Caco-2 (cell line): ENCODE data around the gene SMARCC1. TPM values are rescaled to one million over a fixed set of nuclear protein-coding genes. Genes with fewer than 3 reads are reported as not detected.

Experiments
- BruUV-seq: library from RNA; stranded (reverse); fragments of 400-500 nt; replicated peaks from 2 replicates; lab custom pipeline; 2021; lab: Mats Ljungman, UMichigan
- CTCF ChIA-PET: fragments of 300-600 bp; sonication (Branson Sonifier 250); formaldehyde crosslinking; loops from one replicate; lab custom pipeline; 2022; ENCODE audit warnings: antibody characterized with exemption; lab: Charles Lee
- POLR2A ChIA-PET: fragments of 300-600 bp; sonication (Branson Sonifier 250); formaldehyde crosslinking; loops from one replicate; lab custom pipeline; 2022; ENCODE audit warnings: antibody characterized with exemption; lab: Charles Lee
- DNase-seq, 2 experiments: peaks; one replicate each; pipeline versions ENCODE4 v3.0.0 to v3.0.0-alpha.2; 2020 to 2022
- H3K27me3 ChIP-seq: replicated peaks from 2 replicates; pipeline ENCODE4 v1.6.0; 2011; ENCODE audit warnings: low read length; ENCODE audit not compliant: control insufficient read depth, insufficient read depth
- H3K36me3 ChIP-seq: 2 replicates; pipeline ENCODE4 v1.5.1; 2011; ENCODE audit warnings: low read length; ENCODE audit not compliant: control insufficient read depth, insufficient read depth
- H3K4me1 ChIP-seq: fragments of 250-450 bp; sonication (Bioruptor Pico); 2 replicates; pipeline ENCODE4 v1.5.1; 2020; ENCODE audit warnings: mild to moderate bottlenecking
- H3K4me3 ChIP-seq: 2 replicates; pipeline ENCODE4 v1.5.1; 2011; ENCODE audit warnings: low read depth, mild to moderate bottlenecking, control low read depth, low read length
- H3K9me3 ChIP-seq: fragments of 250-450 bp; sonication (Bioruptor Pico); 2 replicates; pipeline ENCODE4 v1.5.1; 2020; ENCODE audit warnings: mild to moderate bottlenecking, moderate library complexity
- H3K27ac Mint-ChIP-seq: one replicate; pipeline ENCODE4 v1.8.0; 2022; ENCODE audit warnings: mixed read lengths; ENCODE audit not compliant: unreplicated experiment
- H3K27me3 Mint-ChIP-seq: one replicate; pipeline ENCODE4 v1.8.0; 2022; ENCODE audit warnings: mixed read lengths; ENCODE audit not compliant: insufficient read depth, unreplicated experiment
- H3K36me3 Mint-ChIP-seq: one replicate; pipeline ENCODE4 v1.8.0; 2022; ENCODE audit warnings: mild to moderate bottlenecking, mixed read lengths; ENCODE audit not compliant: insufficient read depth, unreplicated experiment
- H3K4me1 Mint-ChIP-seq: one replicate; pipeline ENCODE4 v1.8.0; 2022; ENCODE audit warnings: low read depth, mixed read lengths; ENCODE audit not compliant: unreplicated experiment
- H3K4me3 Mint-ChIP-seq: one replicate; pipeline ENCODE4 v1.8.0; 2022; ENCODE audit warnings: mild to moderate bottlenecking, moderate library complexity, mixed read lengths; ENCODE audit not compliant: unreplicated experiment
- H3K9me3 Mint-ChIP-seq: one replicate; pipeline ENCODE4 v1.8.0; 2022; ENCODE audit warnings: mixed read lengths; ENCODE audit not compliant: unreplicated experiment
- CTCF ChIP-seq, 2 experiments: fragments of 200-600 bp in 1 of 2; IDR thresholded peaks; 1 replicate in 1 of 2; 2 replicates in 1 of 2; pipeline versions ENCODE4 v1.5.1 to v1.8.0; 2011 to 2022; ENCODE audit warnings: antibody characterized with exemption in 1 of 2, control low read depth in 1 of 2, inconsistent platforms in 1 of 2, low read depth in 1 of 2, low read length in 1 of 2, mild to moderate bottlenecking in 1 of 2, moderate library complexity in 1 of 2; ENCODE audit not compliant: insufficient read depth in 1 of 2, severe bottlenecking in 1 of 2, unreplicated experiment in 1 of 2
- intact Hi-C: fragments of 100-400 bp; cut with micrococcal nuclease; formaldehyde crosslinking; loops from one replicate; pipeline ENCODE4 v1.10.0; 2022; ENCODE audit not compliant: unreplicated experiment
- total RNA-seq: library from RNA; stranded (reverse); gene quantifications from 2 replicates; pipeline ENCODE4 v1.2.3, GENCODE V29; 2022

The SMARCC1 gene
- total RNA-seq, 1 experiment from 2014 or later: 128 TPM

- DNase-seq: no peak
- no peak overlapping the region for H3K4me3 ChIP-seq
- H3K27ac Mint-ChIP-seq: no peak overlapping the region
- TF ChIP-seq CTCF (IDR thresholded peaks at IDR 0.05; ENCODE audit: insufficient read depth in 1 of 2, low read depth in 1 of 2, low read length in 1 of 2, severe bottlenecking in 1 of 2, unreplicated experiment in 1 of 2): no peak
- H3K4me3 Mint-ChIP-seq: no peak overlapping the region
- no peaks in the 10 kb centered on the region for H3K9me3 ChIP-seq
- peaks cover 7% of the 10 kb centered on the region for H3K9me3 Mint-ChIP-seq
- no TSS peak for BruUV-seq
- no peaks in the 10 kb centered on the region for H3K36me3 ChIP-seq
- H3K27me3 Mint-ChIP-seq: no peaks in the 10 kb centered on the region
- CTCF ChIA-PET: no interaction called here
- H3K4me1 Mint-ChIP-seq: no peaks in the 10 kb centered on the region
- H3K4me1 ChIP-seq: no peaks in the 10 kb centered on the region
- no peaks in the 10 kb centered on the region for H3K36me3 Mint-ChIP-seq
- POLR2A ChIA-PET: no interaction called here
- intact Hi-C loops: no loop called here
- H3K27me3 ChIP-seq: no peaks in the 10 kb centered on the region
Measured at GRCh38 chr3:47542471-47543173, 239.1 kb downstream of the SMARCC1 start.

GRCh38 chr3:47541583-47542108, 240.0 kb downstream of the SMARCC1 start:
- Histone ChIP-seq H3K27me3 (no peaks in the 10 kb centered on the region), H3K9me3 (no peaks in the 10 kb centered on the region), H3K4me3 (no peak overlapping the region), H3K36me3 (no peaks in the 10 kb centered on the region), H3K4me1 (no peaks in the 10 kb centered on the region)
- H3K9me3 Mint-ChIP-seq: peaks cover 7% of the 10 kb centered on the region
- H3K4me1 Mint-ChIP-seq: no peaks in the 10 kb centered on the region
- ChIA-PET CTCF (no interaction called here), POLR2A (no interaction called here)
- TF ChIP-seq CTCF (IDR thresholded peaks at IDR 0.05; ENCODE audit: insufficient read depth in 1 of 2, low read depth in 1 of 2, low read length in 1 of 2, severe bottlenecking in 1 of 2, unreplicated experiment in 1 of 2): no peak
- H3K27ac Mint-ChIP-seq: no peak overlapping the region
- no TSS peak for BruUV-seq
- H3K36me3 Mint-ChIP-seq: no peaks in the 10 kb centered on the region
- no peak overlapping the region for H3K4me3 Mint-ChIP-seq
- H3K27me3 Mint-ChIP-seq: no peaks in the 10 kb centered on the region
- DNase-seq: no peak
- intact Hi-C loops: no loop called here

GRCh38 chr3:47540281-47540680, 241.4 kb downstream of the SMARCC1 start:
- no TSS peak for BruUV-seq
- H3K9me3 ChIP-seq: no peaks in the 10 kb centered on the region
- no peaks in the 10 kb centered on the region for H3K27me3 Mint-ChIP-seq
- no peaks in the 10 kb centered on the region for H3K36me3 ChIP-seq
- peaks cover 7% of the 10 kb centered on the region for H3K9me3 Mint-ChIP-seq
- no peaks in the 10 kb centered on the region for H3K27me3 ChIP-seq
- no peak overlapping the region for H3K4me3 ChIP-seq
- no peak overlapping the region for H3K4me3 Mint-ChIP-seq
- ChIA-PET CTCF (interaction anchor here (0.6 kb wide), 1 partner anchor 375 kb away, joined by 6 read pairs; no protein-coding TSS in a partner anchor), POLR2A (no interaction called here)
- TF ChIP-seq CTCF (IDR thresholded peaks at IDR 0.05; ENCODE audit: insufficient read depth in 1 of 2, low read depth in 1 of 2, low read length in 1 of 2, severe bottlenecking in 1 of 2, unreplicated experiment in 1 of 2): no peak
- H3K36me3 Mint-ChIP-seq: no peaks in the 10 kb centered on the region
- intact Hi-C loops: no loop called here
- no peaks in the 10 kb centered on the region for H3K4me1 Mint-ChIP-seq
- H3K4me1 ChIP-seq: no peaks in the 10 kb centered on the region
- H3K27ac Mint-ChIP-seq: no peak overlapping the region
- no peak for DNase-seq
